Peyer's patch (tissue), 4 donors: Measurements from ENCODE around the gene GPC3. TPM values are rescaled to one million over a fixed set of nuclear protein-coding genes. Genes with fewer than 3 reads are reported as not detected.

Experiments
- DNase-seq, 3 donors: peaks; one replicate each; pipeline ENCODE4 v3.0.0-alpha.2; 2017 to 2019
- H3K27ac ChIP-seq, 4 donors: fragments of 200-600 bp; sonication (generic); one replicate each; pipeline ENCODE4 v1.5.1; 2016 to 2019
- H3K27me3 ChIP-seq, 2 donors: fragments of 200-600 bp; sonication (generic); one replicate each; pipeline ENCODE4 v1.5.1; 2019
- H3K36me3 ChIP-seq, 3 donors: fragments of 200-600 bp; sonication (generic); one replicate each; pipeline ENCODE4 v1.5.1; 2016 to 2019
- H3K4me1 ChIP-seq, 4 donors: fragments of 200-600 bp; sonication (generic); one replicate each; pipeline ENCODE4 v1.5.1; 2016 to 2019
- H3K4me3 ChIP-seq, 4 donors: fragments of 200-600 bp; sonication (generic); 1 replicate in 3 of 4; 2 replicates in 1 of 4; pipeline ENCODE4 v1.5.1; 2016 to 2019; ENCODE audit warnings: mild to moderate bottlenecking in 1 of 4
- H3K9me3 ChIP-seq, 4 donors: fragments of 200-600 bp; sonication (generic); one replicate each; pipeline ENCODE4 v1.5.1; 2016 to 2019; ENCODE audit warnings: mild to moderate bottlenecking in 1 of 4
- CTCF ChIP-seq, 6 experiments: fragments of 450-650 bp in 4 of 6; fragments of 200-600 bp in 2 of 6; sonication (generic) in 1 of 6; IDR thresholded peaks; one replicate each; pipeline ENCODE4 v1.5.1; 2017 to 2019; ENCODE audit warnings: antibody characterized with exemption in 6 of 6, mild to moderate bottlenecking in 3 of 6, moderate library complexity in 1 of 6
- POLR2A ChIP-seq, 2 donors: fragments of 450-650 bp; IDR thresholded peaks; one replicate each; pipeline ENCODE4 v1.5.1; 2017; ENCODE audit warnings: antibody characterized with exemption in 2 of 2, mild to moderate bottlenecking in 2 of 2, moderate library complexity in 2 of 2
- total RNA-seq, 4 donors: library from RNA; depleted of rRNA; stranded (reverse); fragments of >200 nt; gene quantifications; one replicate each; pipeline ENCODE4 v1.1.0, GENCODE V29; 2016

GPC3 gene
- total RNA-seq, 4 donors from 2014 or later, result 1.1 to 7.2 (median 5.8) TPM

GRCh38 chrX:133749370-133749769 is 236.0 kb downstream of the GPC3 start:
- no peak overlapping the region for H3K27ac ChIP-seq
- H3K36me3 ChIP-seq, result no peaks in the 10 kb centered on the region
- H3K27me3 ChIP-seq, result no peaks in the 10 kb centered on the region
- H3K4me3 ChIP-seq, result no peak overlapping the region
- no peaks in the 10 kb centered on the region for H3K4me1 ChIP-seq
- TF ChIP-seq POLR2A (IDR thresholded peaks at IDR 0.05) (no peak), CTCF (IDR thresholded peaks at IDR 0.05) (no peak)
- H3K9me3 ChIP-seq, result no peaks in the 10 kb centered on the region
- no peak for DNase-seq

GRCh38 chrX:133747196-133747595 is 238.2 kb downstream of the GPC3 start:
- Histone ChIP-seq H3K4me3 (no peak overlapping the region), H3K9me3 (no peaks in the 10 kb centered on the region), H3K27ac (no peak overlapping the region), H3K4me1 (no peaks in the 10 kb centered on the region), H3K27me3 (no peaks in the 10 kb centered on the region), H3K36me3 (no peaks in the 10 kb centered on the region)
- TF ChIP-seq POLR2A (IDR thresholded peaks at IDR 0.05) (no peak), CTCF (IDR thresholded peaks at IDR 0.05) (no peak)
- no peak for DNase-seq

- Histone ChIP-seq H3K4me3 (no peak overlapping the region), H3K27ac (no peak overlapping the region), H3K27me3 (no peaks in the 10 kb centered on the region), H3K36me3 (no peaks in the 10 kb centered on the region), H3K4me1 (no peaks in the 10 kb centered on the region), H3K9me3 (no peaks in the 10 kb centered on the region)
- TF ChIP-seq CTCF (IDR thresholded peaks at IDR 0.05) (no peak), POLR2A (IDR thresholded peaks at IDR 0.05) (no peak)
- DNase-seq, result no peak
Measured at GRCh38 chrX:133746593-133746992, 238.8 kb downstream of the GPC3 start.

GRCh38 chrX:133745349-133745748 is 240.0 kb downstream of the GPC3 start:
- Histone ChIP-seq H3K36me3 (no peaks in the 10 kb centered on the region), H3K27me3 (no peaks in the 10 kb centered on the region), H3K4me1 (no peaks in the 10 kb centered on the region), H3K27ac (no peak overlapping the region), H3K4me3 (no peak overlapping the region), H3K9me3 (no peaks in the 10 kb centered on the region)
- no peak for DNase-seq
- TF ChIP-seq POLR2A (IDR thresholded peaks at IDR 0.05), result no peak
- TF ChIP-seq CTCF (IDR thresholded peaks at IDR 0.05), result no peak

- TF ChIP-seq POLR2A (IDR thresholded peaks at IDR 0.05) (no peak), CTCF (IDR thresholded peaks at IDR 0.05) (no peak)
- Histone ChIP-seq H3K36me3 (no peaks in the 10 kb centered on the region), H3K9me3 (no peaks in the 10 kb centered on the region)
Measured at GRCh38 chrX:133742602-133743305, 242.6 kb downstream of the GPC3 start.

More at GRCh38 chrX:133742602-133743305, 242.6 kb downstream of the GPC3 start:
- DNase-seq, result no peak
- Histone ChIP-seq H3K4me3 (no peak overlapping the region), H3K27ac (no peak overlapping the region), H3K27me3 (no peaks in the 10 kb centered on the region), H3K4me1 (no peaks in the 10 kb centered on the region)
